ACC112 (cell line): ENCODE results near the gene AWAT1.
A peak's percentile ranks its signal among the peaks of the same experiment; 100 is the strongest.
"Not testable (repeated sequence)": the region's sequence is repeated elsewhere in the genome, so short reads cannot be mapped to it uniquely, and the experiment has no call there.

Source experiments
- H2AFZ ChIP-seq: fragments of 200-600 bp; sonication (generic); one replicate; pipeline ENCODE4 v1.6.0; 2017; ENCODE audit warnings: antibody characterized with exemption, low read length; ENCODE audit not compliant: unreplicated experiment
- H3K27ac ChIP-seq: fragments of 200-600 bp; sonication (generic); 2 replicates; pipeline ENCODE4 v1.5.1; 2014; ENCODE audit warnings: low read depth, mild to moderate bottlenecking, antibody characterized with exemption, low read length, moderate library complexity
- H3K27me3 ChIP-seq: fragments of 200-600 bp; sonication (generic); 2 replicates; pipeline ENCODE4 v1.6.1; 2014; ENCODE audit warnings: mild to moderate bottlenecking, antibody characterized with exemption, low read length, moderate library complexity, mixed read lengths; ENCODE audit not compliant: insufficient read depth
- H3K36me3 ChIP-seq: fragments of 200-600 bp; sonication (generic); 2 replicates; pipeline ENCODE4 v1.6.1; 2016; ENCODE audit warnings: mild to moderate bottlenecking, antibody characterized with exemption, low read length, moderate library complexity, mixed read lengths; ENCODE audit not compliant: insufficient read depth
- H3K4me1 ChIP-seq: fragments of 200-600 bp; sonication (generic); one replicate; pipeline ENCODE4 v1.6.1; 2016; ENCODE audit warnings: low read length, mixed read lengths; ENCODE audit not compliant: insufficient read depth, unreplicated experiment, control insufficient read depth
- H3K4me3 ChIP-seq: fragments of 200-600 bp; sonication (generic); 2 replicates; pipeline ENCODE4 v1.5.1; 2014; ENCODE audit warnings: mild to moderate bottlenecking, low read depth, low read length
- H3K79me2 ChIP-seq: fragments of 200-600 bp; sonication (generic); one replicate; pipeline ENCODE4 v1.6.0; 2016; ENCODE audit warnings: low read length; ENCODE audit not compliant: control insufficient read depth, unreplicated experiment, insufficient read depth

The AWAT1 gene

GRCh38 chrX:70234355-70234754, at the start of gene AWAT1:
Gene AWAT1 (plus strand): TSS chrX:70234655. CDS start chrX:70234696, 41 bp downstream.
- Histone ChIP-seq H3K27ac (no peak within 1 kb of the TSS), H3K27me3 (no peaks in the 10 kb centered on the region), H3K36me3 (no peaks in the 10 kb centered on the region), H3K79me2 (no peaks in the 10 kb centered on the region), H3K4me3 (no peak within 1 kb of the TSS), H2AFZ (no peak within 1 kb of the TSS), H3K4me1 (no peaks in the 10 kb centered on the region)

- H3K79me2 ChIP-seq = no peaks in the 10 kb centered on the region
- H3K4me1 ChIP-seq = no peaks in the 10 kb centered on the region
- no peak overlapping the region for H3K27ac ChIP-seq
- H3K36me3 ChIP-seq = no peaks in the 10 kb centered on the region
- no peak overlapping the region for H2AFZ ChIP-seq
- H3K4me3 ChIP-seq = no peak overlapping the region
- no peaks in the 10 kb centered on the region for H3K27me3 ChIP-seq
Measured at GRCh38 chrX:70190225-70190624, 44.2 kb upstream of the AWAT1 start.

- Histone ChIP-seq H3K36me3 (no peaks in the 10 kb centered on the region), H3K4me1 (no peaks in the 10 kb centered on the region), H3K4me3 (no peak overlapping the region; the same call in 1 of the 2 replicates), H3K79me2 (no peaks in the 10 kb centered on the region), H3K27me3 (0 out of 2 replicates have a peak, but pooled peaks cover 6% of the 10 kb centered on the region), H3K27ac (no peak overlapping the region), H2AFZ (peak overlapping the region; percentile 62)
Measured at GRCh38 chrX:70196961-70197720, 37.3 kb upstream of the AWAT1 start.

- Histone ChIP-seq H3K27ac (no peak overlapping the region), H2AFZ (no peak overlapping the region), H3K27me3 (peaks cover 22% of the 10 kb centered on the region; the same call in 1 of the 2 replicates), H3K4me1 (no peaks in the 10 kb centered on the region), H3K4me3 (no peak overlapping the region), H3K36me3 (no peaks in the 10 kb centered on the region), H3K79me2 (no peaks in the 10 kb centered on the region)
Measured at GRCh38 chrX:70201732-70202131, 32.7 kb upstream of the AWAT1 start.

- H3K27ac ChIP-seq = no peak overlapping the region
- H3K4me1 ChIP-seq = no peaks in the 10 kb centered on the region
- H3K4me3 ChIP-seq = no peak overlapping the region
- no peaks in the 10 kb centered on the region for H3K36me3 ChIP-seq
- no peaks in the 10 kb centered on the region for H3K79me2 ChIP-seq
- no peak overlapping the region for H2AFZ ChIP-seq
- H3K27me3 ChIP-seq = peaks cover 8% of the 10 kb centered on the region; the same call in 1 of the 2 replicates
Measured at GRCh38 chrX:70208479-70208878, 26.0 kb upstream of the AWAT1 start.

GRCh38 chrX:70209570-70209969, 24.9 kb upstream of the AWAT1 start:
- not testable (repeated sequence) for H3K27ac ChIP-seq, H3K79me2 ChIP-seq, H3K36me3 ChIP-seq, H3K4me1 ChIP-seq, H2AFZ ChIP-seq, H3K4me3 ChIP-seq, H3K27me3 ChIP-seq

GRCh38 chrX:70219938-70220764, 14.3 kb upstream of the AWAT1 start:
- Histone ChIP-seq H3K4me3 (no peak overlapping the region), H3K27me3 (no peaks in the 10 kb centered on the region), H3K27ac (no peak overlapping the region), H3K4me1 (no peaks in the 10 kb centered on the region), H2AFZ (no peak overlapping the region), H3K79me2 (no peaks in the 10 kb centered on the region), H3K36me3 (no peaks in the 10 kb centered on the region)

GRCh38 chrX:70226048-70226447, 8.4 kb upstream of the AWAT1 start:
- H3K27ac ChIP-seq = no peak overlapping the region
- no peaks in the 10 kb centered on the region for H3K27me3 ChIP-seq
- H3K4me1 ChIP-seq = no peaks in the 10 kb centered on the region
- H3K4me3 ChIP-seq = no peak overlapping the region
- no peaks in the 10 kb centered on the region for H3K36me3 ChIP-seq
- no peak overlapping the region for H2AFZ ChIP-seq
- H3K79me2 ChIP-seq = no peaks in the 10 kb centered on the region

- H3K4me1 ChIP-seq = no peaks in the 10 kb centered on the region
- H3K36me3 ChIP-seq = no peaks in the 10 kb centered on the region
- no peak overlapping the region for H3K4me3 ChIP-seq
- H3K79me2 ChIP-seq = no peaks in the 10 kb centered on the region
- no peak overlapping the region for H2AFZ ChIP-seq
- H3K27ac ChIP-seq = no peak overlapping the region
- no peaks in the 10 kb centered on the region for H3K27me3 ChIP-seq
Measured at GRCh38 chrX:70226687-70227086, 7.8 kb upstream of the AWAT1 start.

GRCh38 chrX:70231666-70232065, 2.8 kb upstream of the AWAT1 start:
- Histone ChIP-seq H3K36me3 (no peaks in the 10 kb centered on the region), H3K27ac (no peak overlapping the region), H3K4me3 (no peak overlapping the region), H2AFZ (no peak overlapping the region), H3K27me3 (no peaks in the 10 kb centered on the region), H3K4me1 (no peaks in the 10 kb centered on the region), H3K79me2 (no peaks in the 10 kb centered on the region)

- H3K27ac ChIP-seq = no peak overlapping the region
- H3K4me1 ChIP-seq = no peaks in the 10 kb centered on the region
- no peaks in the 10 kb centered on the region for H3K36me3 ChIP-seq
- no peaks in the 10 kb centered on the region for H3K27me3 ChIP-seq
- no peak overlapping the region for H2AFZ ChIP-seq
- H3K4me3 ChIP-seq = no peak overlapping the region
- H3K79me2 ChIP-seq = no peaks in the 10 kb centered on the region
Measured at GRCh38 chrX:70240751-70241150, 6.3 kb downstream of the AWAT1 start.
